ENCODE measurements around the gene HMGCL.

DNA sequence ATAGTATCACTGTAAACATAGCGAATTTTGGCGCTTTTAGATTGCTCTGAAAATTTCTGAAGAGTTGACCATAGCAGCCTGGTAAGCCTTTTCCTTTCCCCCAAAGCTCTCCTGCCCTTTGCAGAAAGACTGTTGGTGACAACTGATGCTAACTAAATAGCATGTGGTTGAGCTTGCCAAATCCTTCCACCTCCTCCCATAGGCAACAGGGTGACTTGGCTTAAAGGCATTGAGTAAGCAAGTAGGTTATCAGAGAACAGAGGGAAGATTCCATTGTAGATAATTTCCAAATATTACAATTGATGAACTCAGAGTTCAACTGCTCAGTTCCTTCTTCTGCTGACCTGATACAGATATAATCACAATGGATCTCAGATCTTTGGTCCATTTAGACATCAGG, 19.9 kb upstream of the HMGCL start:
- TF ChIP-seq, protein P1, sequence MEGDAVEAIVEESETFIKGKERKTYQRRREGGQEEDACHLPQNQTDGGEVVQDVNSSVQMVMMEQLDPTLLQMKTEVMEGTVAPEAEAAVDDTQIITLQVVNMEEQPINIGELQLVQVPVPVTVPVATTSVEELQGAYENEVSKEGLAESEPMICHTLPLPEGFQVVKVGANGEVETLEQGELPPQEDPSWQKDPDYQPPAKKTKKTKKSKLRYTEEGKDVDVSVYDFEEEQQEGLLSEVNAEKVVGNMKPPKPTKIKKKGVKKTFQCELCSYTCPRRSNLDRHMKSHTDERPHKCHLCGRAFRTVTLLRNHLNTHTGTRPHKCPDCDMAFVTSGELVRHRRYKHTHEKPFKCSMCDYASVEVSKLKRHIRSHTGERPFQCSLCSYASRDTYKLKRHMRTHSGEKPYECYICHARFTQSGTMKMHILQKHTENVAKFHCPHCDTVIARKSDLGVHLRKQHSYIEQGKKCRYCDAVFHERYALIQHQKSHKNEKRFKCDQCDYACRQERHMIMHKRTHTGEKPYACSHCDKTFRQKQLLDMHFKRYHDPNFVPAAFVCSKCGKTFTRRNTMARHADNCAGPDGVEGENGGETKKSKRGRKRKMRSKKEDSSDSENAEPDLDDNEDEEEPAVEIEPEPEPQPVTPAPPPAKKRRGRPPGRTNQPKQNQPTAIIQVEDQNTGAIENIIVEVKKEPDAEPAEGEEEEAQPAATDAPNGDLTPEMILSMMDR (IDR thresholded peaks at IDR 0.05), result no peak
- TF ChIP-seq EP300 (IDR thresholded peaks at IDR 0.05), result no peak
- no peak for TF ChIP-seq POLR2AphosphoS5 (IDR thresholded peaks at IDR 0.05)
